GM12892 (cell line): ENCODE data around the gene PTGFR.

Experiments used
- POLR2A ChIP-seq: IDR thresholded peaks from 2 replicates; pipeline ENCODE4 v1.6.1; 2011; ENCODE audit warnings: low read depth, low read length, control low read depth
- POLR2AphosphoS5 ChIP-seq: IDR thresholded peaks from 2 replicates; pipeline ENCODE4 v1.6.1; 2011; ENCODE audit warnings: low read depth, low read length, control low read depth

GRCh38 chr1:78541479-78541878 is 50.7 kb downstream of the PTGFR start:
- TF ChIP-seq POLR2AphosphoS5: no peak
- no peak for TF ChIP-seq POLR2A
